ENCODE data around the gene SLC6A17. TPM values are rescaled to one million over a fixed set of nuclear protein-coding genes. Genes with fewer than 3 reads are reported as not detected.

Gene SLC6A17
- total RNA-seq, 1 donor from 2014 or later, result 3.6 TPM

DNA sequence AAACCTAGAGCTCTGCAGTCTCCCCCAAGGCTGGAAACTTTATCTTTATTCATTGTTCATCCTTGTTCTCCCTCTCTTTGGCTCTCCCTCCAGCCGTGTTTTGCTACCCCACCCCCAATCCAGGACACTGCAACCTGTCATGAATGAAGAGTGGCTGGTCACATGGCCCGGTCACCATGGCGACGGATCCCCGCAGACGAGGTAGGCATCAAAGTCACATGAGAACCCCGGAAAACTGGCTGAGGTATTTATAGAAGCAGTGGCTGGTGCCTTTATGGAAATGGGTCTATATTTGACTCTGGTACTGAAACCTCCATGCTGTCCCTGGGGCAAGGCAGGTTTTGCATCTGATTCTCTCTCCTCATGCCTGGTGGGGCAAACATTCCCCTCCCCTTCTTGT, 13.4 kb upstream of the SLC6A17 start:
- Mint-ChIP-seq H3K36me3 (ENCODE audit: low read depth, unreplicated experiment) (no peaks in the 10 kb centered on the region), H3K4me3 (ENCODE audit: unreplicated experiment) (no peak overlapping the region), H3K9me3 (ENCODE audit: unreplicated experiment) (no peaks in the 10 kb centered on the region), H3K27me3 (ENCODE audit: low read depth, unreplicated experiment) (peaks cover 31% of the 10 kb centered on the region), H3K4me1 (ENCODE audit: low read depth, unreplicated experiment) (peaks cover 5% of the 10 kb centered on the region), H3K27ac (ENCODE audit: unreplicated experiment) (no peak overlapping the region)
- DNase-seq (ENCODE audit: low read depth) (no peak), FAIRE-seq (no peak)
- H3K4me2 ChIP-seq (ENCODE audit: low read length), result no peak overlapping the region
- H3K79me2 ChIP-seq (ENCODE audit: insufficient read depth, low read length), result no peaks in the 10 kb centered on the region
- no peaks in the 10 kb centered on the region for H3K9me3 ChIP-seq (ENCODE audit: insufficient read depth, low read depth, low read length)
- no peak overlapping the region for H2AFZ ChIP-seq (ENCODE audit: low read depth, low read length)
- no peaks in the 10 kb centered on the region for H3K4me1 ChIP-seq (ENCODE audit: insufficient read depth, low read length)
- H3K9ac ChIP-seq (ENCODE audit: low read length), result no peak overlapping the region
- no peaks in the 10 kb centered on the region for H4K20me1 ChIP-seq (ENCODE audit: insufficient read depth, low read length)
- TF ChIP-seq, protein P1, sequence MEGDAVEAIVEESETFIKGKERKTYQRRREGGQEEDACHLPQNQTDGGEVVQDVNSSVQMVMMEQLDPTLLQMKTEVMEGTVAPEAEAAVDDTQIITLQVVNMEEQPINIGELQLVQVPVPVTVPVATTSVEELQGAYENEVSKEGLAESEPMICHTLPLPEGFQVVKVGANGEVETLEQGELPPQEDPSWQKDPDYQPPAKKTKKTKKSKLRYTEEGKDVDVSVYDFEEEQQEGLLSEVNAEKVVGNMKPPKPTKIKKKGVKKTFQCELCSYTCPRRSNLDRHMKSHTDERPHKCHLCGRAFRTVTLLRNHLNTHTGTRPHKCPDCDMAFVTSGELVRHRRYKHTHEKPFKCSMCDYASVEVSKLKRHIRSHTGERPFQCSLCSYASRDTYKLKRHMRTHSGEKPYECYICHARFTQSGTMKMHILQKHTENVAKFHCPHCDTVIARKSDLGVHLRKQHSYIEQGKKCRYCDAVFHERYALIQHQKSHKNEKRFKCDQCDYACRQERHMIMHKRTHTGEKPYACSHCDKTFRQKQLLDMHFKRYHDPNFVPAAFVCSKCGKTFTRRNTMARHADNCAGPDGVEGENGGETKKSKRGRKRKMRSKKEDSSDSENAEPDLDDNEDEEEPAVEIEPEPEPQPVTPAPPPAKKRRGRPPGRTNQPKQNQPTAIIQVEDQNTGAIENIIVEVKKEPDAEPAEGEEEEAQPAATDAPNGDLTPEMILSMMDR (IDR thresholded peaks at IDR 0.05; ENCODE audit: insufficient read depth, low read depth, low read length), result no peak
- TF ChIP-seq EZH2 (IDR thresholded peaks at IDR 0.05; ENCODE audit: insufficient read depth, low read length), result no peak
- no peak overlapping the region for H3K4me3 ChIP-seq (ENCODE audit: insufficient read depth, low read depth, low read length)
- H3K36me3 ChIP-seq (ENCODE audit: insufficient read depth, low read length), result no peaks in the 10 kb centered on the region
- H3K27me3 ChIP-seq (ENCODE audit: insufficient read depth, low read length), result peaks cover 42% of the 10 kb centered on the region
- H3K27ac ChIP-seq (ENCODE audit: low read depth, low read length), result no peak overlapping the region

DNA sequence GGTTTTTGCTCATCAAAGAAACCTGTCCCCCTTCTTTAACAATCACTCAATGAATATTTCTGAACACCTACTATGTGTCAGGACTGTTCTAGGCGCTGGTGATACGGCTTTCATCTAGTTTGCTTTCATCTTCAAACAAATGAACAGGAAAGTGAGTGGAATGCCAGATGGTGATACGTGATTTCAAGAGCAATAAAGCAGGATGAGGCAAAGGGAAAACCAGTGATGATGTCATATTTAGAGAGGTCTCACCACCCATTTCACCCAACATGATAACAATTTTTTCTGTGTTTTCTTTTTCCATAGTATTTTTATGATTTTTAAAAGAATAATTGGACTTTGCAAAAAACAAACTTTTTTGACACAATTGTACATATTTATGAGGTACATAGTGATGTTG, 11.3 kb upstream of the SLC6A17 start:
- Mint-ChIP-seq H3K36me3 (ENCODE audit: low read depth, unreplicated experiment) (no peaks in the 10 kb centered on the region), H3K27me3 (ENCODE audit: low read depth, unreplicated experiment) (peaks cover 29% of the 10 kb centered on the region), H3K4me1 (ENCODE audit: low read depth, unreplicated experiment) (peaks cover 6% of the 10 kb centered on the region), H3K9me3 (ENCODE audit: unreplicated experiment) (peaks cover 4% of the 10 kb centered on the region), H3K27ac (ENCODE audit: unreplicated experiment) (no peak overlapping the region), H3K4me3 (ENCODE audit: unreplicated experiment) (no peak overlapping the region)
- H3K9me3 ChIP-seq (ENCODE audit: insufficient read depth, low read depth, low read length), result no peaks in the 10 kb centered on the region
- FAIRE-seq (no peak), DNase-seq (ENCODE audit: low read depth) (no peak)
- H3K9ac ChIP-seq (ENCODE audit: low read length), result no peak overlapping the region
- H3K36me3 ChIP-seq (ENCODE audit: insufficient read depth, low read length), result no peaks in the 10 kb centered on the region
- no peaks in the 10 kb centered on the region for H3K79me2 ChIP-seq (ENCODE audit: insufficient read depth, low read length)
- no peak overlapping the region for H3K4me2 ChIP-seq (ENCODE audit: low read length)
- no peak overlapping the region for H3K4me3 ChIP-seq (ENCODE audit: insufficient read depth, low read depth, low read length)
- H4K20me1 ChIP-seq (ENCODE audit: insufficient read depth, low read length), result no peaks in the 10 kb centered on the region
- H3K27ac ChIP-seq (ENCODE audit: low read depth, low read length), result no peak overlapping the region
- H3K4me1 ChIP-seq (ENCODE audit: insufficient read depth, low read length), result no peaks in the 10 kb centered on the region
- H2AFZ ChIP-seq (ENCODE audit: low read depth, low read length), result no peak overlapping the region
- peaks cover 48% of the 10 kb centered on the region for H3K27me3 ChIP-seq (ENCODE audit: insufficient read depth, low read length)
- no peak for TF ChIP-seq EZH2 (IDR thresholded peaks at IDR 0.05; ENCODE audit: insufficient read depth, low read length)
- TF ChIP-seq, protein P1 (IDR thresholded peaks at IDR 0.05; ENCODE audit: insufficient read depth, low read depth, low read length), result no peak

DNA sequence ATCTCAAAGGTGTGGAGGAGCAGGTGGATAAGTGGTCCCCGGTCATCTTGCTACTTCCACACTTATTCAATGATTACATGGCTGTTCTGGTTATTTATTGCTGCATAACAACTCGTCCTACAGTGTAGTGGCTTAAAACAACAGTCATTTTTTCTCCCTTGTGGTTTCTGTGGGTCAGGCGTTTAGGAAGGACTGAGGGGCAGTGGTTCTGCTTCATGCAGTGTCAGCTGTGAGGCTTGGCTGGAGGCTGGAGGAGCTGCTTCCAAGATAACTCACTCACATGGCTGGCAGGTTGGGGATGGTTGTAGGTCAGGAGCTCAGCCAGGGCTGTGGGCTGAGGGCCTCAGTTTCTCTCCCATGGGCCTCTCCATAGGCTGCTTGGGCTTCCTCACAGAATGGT, 5.9 kb upstream of the SLC6A17 start:
- TF ChIP-seq, protein P1 (IDR thresholded peaks at IDR 0.05; ENCODE audit: insufficient read depth, low read depth, low read length), result no peak
- no peak for TF ChIP-seq EZH2 (IDR thresholded peaks at IDR 0.05; ENCODE audit: insufficient read depth, low read length)
- peaks cover 2% of the 10 kb centered on the region for H3K4me1 Mint-ChIP-seq (ENCODE audit: low read depth, unreplicated experiment)
- FAIRE-seq, result no peak

More for the DNA sequence above, 5.9 kb upstream of the SLC6A17 start:
- Histone ChIP-seq H3K9ac (ENCODE audit: low read length) (no peak overlapping the region), H3K27ac (ENCODE audit: low read depth, low read length) (no peak overlapping the region), H3K4me2 (ENCODE audit: low read length) (no peak overlapping the region), H4K20me1 (ENCODE audit: insufficient read depth, low read length) (no peaks in the 10 kb centered on the region), H3K4me1 (ENCODE audit: insufficient read depth, low read length) (no peaks in the 10 kb centered on the region), H3K36me3 (ENCODE audit: insufficient read depth, low read length) (no peaks in the 10 kb centered on the region), H3K9me3 (ENCODE audit: insufficient read depth, low read depth, low read length) (no peaks in the 10 kb centered on the region), H3K27me3 (ENCODE audit: insufficient read depth, low read length) (peaks cover 59% of the 10 kb centered on the region), H3K4me3 (ENCODE audit: insufficient read depth, low read depth, low read length) (no peak overlapping the region), H2AFZ (ENCODE audit: low read depth, low read length) (no peak overlapping the region), H3K79me2 (ENCODE audit: insufficient read depth, low read length) (no peaks in the 10 kb centered on the region)
- Mint-ChIP-seq H3K27me3 (ENCODE audit: low read depth, unreplicated experiment) (peaks cover 7% of the 10 kb centered on the region), H3K27ac (ENCODE audit: unreplicated experiment) (no peak overlapping the region), H3K4me3 (ENCODE audit: unreplicated experiment) (no peak overlapping the region), H3K36me3 (ENCODE audit: low read depth, unreplicated experiment) (no peaks in the 10 kb centered on the region), H3K9me3 (ENCODE audit: unreplicated experiment) (peaks cover 6% of the 10 kb centered on the region)
- DNase-seq (ENCODE audit: low read depth), result no peak

Measured in astrocyte (in vitro differentiated cells and primary cell).